GM18951 (cell line): ENCODE measurements around the gene GALNT15.

Experiments used
- POLR2A ChIP-seq: IDR thresholded peaks from 4 replicates; pipeline ENCODE4 v1.6.1; 2011; ENCODE audit warnings: mild to moderate bottlenecking; ENCODE audit not compliant: insufficient read length, insufficient read depth; ENCODE audit errors: extremely low read depth
- in situ Hi-C: fragments of 300-500 bp; cut with MboI; formaldehyde crosslinking; loops from one replicate; pipeline ENCODE4 v1.12.0; 2022; ENCODE audit warnings: low sequenced_read_pairs, mixed read lengths, inconsistent platforms; ENCODE audit not compliant: unreplicated experiment

Gene GALNT15

GRCh38 chr3:16252243-16252978 is 77.9 kb downstream of the GALNT15 start:
- in situ Hi-C loops: no loop called here
- TF ChIP-seq POLR2A: no peak

DNA sequence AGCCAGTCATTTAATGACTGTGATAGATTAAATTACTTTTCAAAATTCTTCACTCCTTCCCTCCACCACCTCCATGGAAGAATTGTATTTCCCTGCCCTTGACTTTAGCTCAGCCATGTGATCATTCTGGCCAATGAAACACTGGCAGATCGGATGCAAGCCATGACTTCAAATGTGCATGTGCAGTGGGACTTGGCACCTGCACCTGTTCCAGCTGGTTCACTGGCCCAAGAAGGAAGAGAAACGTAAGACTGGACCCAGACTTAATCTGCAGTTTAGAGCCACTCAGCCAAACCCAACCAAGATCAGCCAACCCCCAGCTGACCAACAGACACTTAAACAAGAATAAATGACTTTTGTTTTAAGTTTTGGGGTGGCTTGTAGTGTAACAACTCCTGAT is 78.5 kb downstream of the GALNT15 start:
- in situ Hi-C loops: no loop called here
- no peak for TF ChIP-seq POLR2A

DNA sequence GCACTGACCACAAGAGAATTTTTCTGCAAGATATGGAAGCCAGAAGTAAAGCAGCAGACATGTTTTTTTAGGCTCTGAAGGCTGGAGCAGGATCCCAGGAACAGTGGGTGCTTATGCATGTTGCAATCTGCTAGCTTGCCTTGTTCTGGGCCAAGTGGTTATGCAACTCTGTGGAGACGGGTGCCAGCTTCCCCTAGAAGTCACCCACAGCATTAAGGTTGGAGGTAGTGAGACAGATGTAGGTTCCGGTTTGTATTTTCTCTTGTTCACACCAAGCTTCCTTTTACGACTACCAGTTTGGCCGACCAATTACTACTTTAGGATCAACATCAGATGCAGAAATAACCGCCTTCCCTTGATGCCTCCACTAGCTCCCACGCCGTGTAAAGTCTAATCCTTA is 79.1 kb downstream of the GALNT15 start:
- TF ChIP-seq POLR2A: no peak
- in situ Hi-C loops: no loop called here

DNA sequence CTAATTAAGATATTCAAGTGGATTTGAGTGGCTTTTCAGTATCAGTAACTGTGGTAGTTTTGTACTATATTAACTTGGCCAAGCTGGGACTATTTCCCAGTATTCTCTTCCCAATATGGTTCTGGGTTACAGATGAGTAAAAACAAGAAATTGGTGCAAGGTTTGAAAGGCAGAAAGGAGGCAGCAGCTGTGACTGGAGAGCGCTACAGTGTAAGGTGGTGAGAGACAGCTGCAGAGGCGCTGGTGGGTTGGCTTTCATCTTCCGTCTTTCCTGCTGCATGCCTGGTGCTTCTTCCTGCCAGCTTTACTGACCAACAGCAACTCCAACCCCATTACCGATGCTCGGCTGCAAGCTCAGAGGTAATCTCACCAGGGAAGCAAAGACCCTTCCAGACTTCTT is 80.4 kb downstream of the GALNT15 start:
- in situ Hi-C loops: no loop called here
- no peak for TF ChIP-seq POLR2A

DNA sequence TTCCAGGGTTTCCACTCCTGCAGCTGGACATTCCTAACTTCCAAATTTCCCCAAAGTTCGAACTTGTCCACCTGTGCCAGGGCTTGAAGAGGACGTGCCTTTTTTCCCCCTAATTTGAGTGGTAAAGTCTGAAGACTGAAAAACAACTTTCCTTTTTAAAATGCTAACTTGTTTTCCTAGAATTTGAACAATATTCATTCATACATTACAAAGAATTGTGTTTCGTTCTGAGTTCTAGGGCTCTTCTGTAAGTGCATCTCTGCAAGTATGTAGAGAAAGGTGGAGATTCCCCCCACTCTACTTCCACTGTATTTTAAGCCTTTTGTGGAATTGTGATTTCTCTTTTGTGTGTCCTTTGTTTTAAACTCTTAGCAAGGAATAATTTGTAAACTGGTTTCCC is 80.8 kb downstream of the GALNT15 start:
- in situ Hi-C loops: no loop called here
- TF ChIP-seq POLR2A: no peak

- no peak for TF ChIP-seq POLR2A
- in situ Hi-C loops: no loop called here
Observed at GRCh38 chr3:16255726-16256125, 81.2 kb downstream of the GALNT15 start.

GRCh38 chr3:16257309-16257708 is 82.8 kb downstream of the GALNT15 start:
- TF ChIP-seq POLR2A: no peak
- in situ Hi-C loops: no loop called here

GRCh38 chr3:16258177-16258576 is 83.7 kb downstream of the GALNT15 start:
- no peak for TF ChIP-seq POLR2A
- in situ Hi-C loops: no loop called here

- in situ Hi-C loops: no loop called here
- TF ChIP-seq POLR2A: no peak
Observed at GRCh38 chr3:16258866-16259265, 84.4 kb downstream of the GALNT15 start.

DNA sequence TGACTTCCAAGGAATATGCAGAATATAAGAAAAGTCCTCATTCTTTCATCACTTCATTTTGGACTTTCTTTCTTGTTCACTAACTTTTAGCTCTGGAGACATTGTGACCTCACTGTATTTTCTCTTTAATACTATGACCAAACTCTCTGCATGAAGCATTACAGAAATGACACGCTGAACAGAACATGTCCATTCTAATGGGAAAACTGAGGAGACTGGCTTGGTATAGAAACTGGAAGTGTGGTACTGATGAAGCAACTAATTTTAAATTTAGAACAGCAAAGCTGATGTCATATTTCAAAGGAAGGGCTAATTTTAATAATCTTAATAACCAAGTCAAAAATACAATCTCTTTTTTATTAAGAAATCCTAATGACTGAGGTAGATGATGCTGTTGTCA is 85.6 kb downstream of the GALNT15 start:
- in situ Hi-C loops: no loop called here
- no peak for TF ChIP-seq POLR2A

DNA sequence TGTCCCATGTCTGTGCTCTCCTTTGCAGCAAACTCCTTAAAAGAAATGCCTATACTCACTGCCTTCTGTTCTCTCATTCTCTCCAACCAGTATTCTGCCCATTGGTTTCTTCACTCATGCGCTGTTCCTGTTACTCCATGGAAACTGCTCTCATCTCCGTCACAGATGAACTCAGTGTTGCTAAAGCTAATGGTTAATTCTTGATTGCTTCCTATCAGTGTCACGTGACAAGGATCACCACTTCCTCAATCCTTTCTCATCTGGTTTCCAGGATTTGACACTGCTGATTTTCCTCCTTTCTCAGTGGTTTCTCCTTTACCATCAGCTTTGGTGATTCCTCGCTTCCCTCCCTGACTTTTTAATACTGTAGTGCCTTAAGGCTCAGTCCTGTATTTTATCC is 87.7 kb downstream of the GALNT15 start:
- TF ChIP-seq POLR2A: no peak
- in situ Hi-C loops: no loop called here

DNA sequence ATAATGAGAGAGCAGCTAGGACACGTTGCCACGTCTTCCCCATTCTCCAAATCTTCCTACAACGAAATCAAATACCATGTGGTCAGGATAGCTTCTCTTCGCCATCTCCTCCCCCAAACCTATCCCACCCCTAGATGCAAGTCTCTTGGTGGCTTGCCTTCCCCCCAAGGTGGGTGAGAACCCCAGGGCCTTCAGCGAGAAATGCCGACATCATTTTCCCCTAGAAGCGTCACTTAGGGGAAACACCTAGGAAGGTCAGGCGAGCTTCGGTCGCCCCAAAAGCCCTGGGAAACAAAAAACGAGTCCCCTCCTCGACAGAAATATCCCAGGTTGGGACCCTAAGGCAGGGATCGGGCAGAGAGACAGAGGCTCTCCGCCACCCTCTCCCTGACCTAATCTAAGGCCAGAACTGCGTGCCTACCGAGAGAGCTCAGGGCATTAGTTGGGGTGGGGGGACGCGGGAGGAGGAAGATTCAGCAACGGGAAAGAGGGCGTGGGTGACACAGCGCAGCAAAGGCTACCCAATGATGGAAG is 89.8 kb downstream of the GALNT15 start:
- in situ Hi-C loops: no loop called here
- no peak for TF ChIP-seq POLR2A

- in situ Hi-C loops: no loop called here
- peak; percentile 79 for TF ChIP-seq POLR2A
Observed at GRCh38 chr3:16264708-16265454, 90.4 kb downstream of the GALNT15 start, which contains the start of the genes DPH3 and OXNAD1. DPH3 (minus strand) TSS chr3:16264943; CDS start chr3:16264876, 67 bp downstream. OXNAD1 (plus strand) TSS chr3:16265212; CDS start chr3:16270953, 5,741 bp downstream.

- no peak for TF ChIP-seq POLR2A
- in situ Hi-C loops: no loop called here
Observed at GRCh38 chr3:16265455-16265786, 90.9 kb downstream of the GALNT15 start.
